ENCODE measurements around the gene ZDHHC16.

The ZDHHC16 gene

DNA sequence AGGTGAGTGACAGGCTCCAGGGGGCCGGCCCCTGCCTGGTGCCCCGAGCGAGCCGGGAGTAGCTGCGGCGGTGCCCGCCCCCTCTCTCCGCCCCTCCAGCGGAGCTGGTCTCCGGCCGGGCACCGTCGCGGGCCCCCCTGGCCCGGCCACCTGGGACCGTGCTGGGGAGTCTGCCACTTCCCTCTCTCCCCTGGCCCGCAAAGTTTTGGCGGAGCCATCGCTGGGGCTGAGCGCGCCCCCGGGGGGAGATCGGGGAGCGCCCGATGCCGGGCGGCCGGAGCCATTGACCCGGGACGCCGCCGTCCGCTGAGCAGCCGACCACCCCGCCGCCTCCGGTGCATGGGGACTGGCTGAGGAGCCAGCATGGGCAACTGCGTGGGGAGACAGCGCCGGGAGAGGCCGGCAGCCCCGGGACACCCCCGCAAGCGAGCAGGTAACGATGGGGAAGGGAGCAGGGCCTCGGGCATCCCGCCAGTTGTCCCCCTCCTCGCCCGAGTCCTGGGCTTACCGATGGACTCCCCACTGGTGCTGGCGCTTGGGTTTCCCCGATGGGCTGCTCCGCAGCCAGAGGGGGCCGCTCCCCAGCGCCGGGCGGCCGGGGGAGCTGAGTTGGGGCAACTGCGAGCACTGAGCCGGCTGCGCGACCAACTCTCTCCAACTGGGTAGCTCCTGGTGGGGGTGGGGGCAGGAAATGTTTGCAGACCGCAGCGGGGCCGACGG lies 53.0 kb downstream of the ZDHHC16 start, which contains the start of gene UBTD1 (continued):
- TF ChIP-seq, protein P1, sequence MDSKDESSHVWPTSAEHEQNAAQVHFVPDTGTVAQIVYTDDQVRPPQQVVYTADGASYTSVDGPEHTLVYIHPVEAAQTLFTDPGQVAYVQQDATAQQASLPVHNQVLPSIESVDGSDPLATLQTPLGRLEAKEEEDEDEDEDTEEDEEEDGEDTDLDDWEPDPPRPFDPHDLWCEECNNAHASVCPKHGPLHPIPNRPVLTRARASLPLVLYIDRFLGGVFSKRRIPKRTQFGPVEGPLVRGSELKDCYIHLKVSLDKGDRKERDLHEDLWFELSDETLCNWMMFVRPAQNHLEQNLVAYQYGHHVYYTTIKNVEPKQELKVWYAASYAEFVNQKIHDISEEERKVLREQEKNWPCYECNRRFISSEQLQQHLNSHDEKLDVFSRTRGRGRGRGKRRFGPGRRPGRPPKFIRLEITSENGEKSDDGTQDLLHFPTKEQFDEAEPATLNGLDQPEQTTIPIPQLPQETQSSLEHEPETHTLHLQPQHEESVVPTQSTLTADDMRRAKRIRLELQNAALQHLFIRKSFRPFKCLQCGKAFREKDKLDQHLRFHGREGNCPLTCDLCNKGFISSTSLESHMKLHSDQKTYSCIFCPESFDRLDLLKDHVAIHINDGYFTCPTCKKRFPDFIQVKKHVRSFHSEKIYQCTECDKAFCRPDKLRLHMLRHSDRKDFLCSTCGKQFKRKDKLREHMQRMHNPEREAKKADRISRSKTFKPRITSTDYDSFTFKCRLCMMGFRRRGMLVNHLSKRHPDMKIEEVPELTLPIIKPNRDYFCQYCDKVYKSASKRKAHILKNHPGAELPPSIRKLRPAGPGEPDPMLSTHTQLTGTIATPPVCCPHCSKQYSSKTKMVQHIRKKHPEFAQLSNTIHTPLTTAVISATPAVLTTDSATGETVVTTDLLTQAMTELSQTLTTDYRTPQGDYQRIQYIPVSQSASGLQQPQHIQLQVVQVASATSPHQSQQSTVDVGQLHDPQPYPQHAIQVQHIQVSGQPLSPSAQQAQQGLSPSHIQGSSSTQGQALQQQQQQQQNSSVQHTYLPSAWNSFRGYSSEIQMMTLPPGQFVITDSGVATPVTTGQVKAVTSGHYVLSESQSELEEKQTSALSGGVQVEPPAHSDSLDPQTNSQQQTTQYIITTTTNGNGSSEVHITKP (tag by site-specific recombination; IDR thresholded peaks at IDR 0.05) = peak; percentile 83
- no peak for TF ChIP-seq ZNF302 (tag by site-specific recombination; IDR thresholded peaks at IDR 0.05; ENCODE audit: low read depth)
- TF ChIP-seq WT1 (tag by site-specific recombination; IDR thresholded peaks at IDR 0.05) = no peak; the same call in 1 of the 2 replicates
- TF ChIP-seq ZBTB44 (tag by site-specific recombination; IDR thresholded peaks at IDR 0.05) = no peak
- no peak for TF ChIP-seq ZNF624 (tag by site-specific recombination; IDR thresholded peaks at IDR 0.05)
- no peak for TF ChIP-seq ZNF202 (tag by site-specific recombination; IDR thresholded peaks at IDR 0.05; ENCODE audit: borderline replicate concordance)
- no peak for TF ChIP-seq ZSCAN23 (tag by site-specific recombination; IDR thresholded peaks at IDR 0.05)
- TF ChIP-seq KLF1 (tag by site-specific recombination; IDR thresholded peaks at IDR 0.05) = no peak
- TF ChIP-seq, protein P2, sequence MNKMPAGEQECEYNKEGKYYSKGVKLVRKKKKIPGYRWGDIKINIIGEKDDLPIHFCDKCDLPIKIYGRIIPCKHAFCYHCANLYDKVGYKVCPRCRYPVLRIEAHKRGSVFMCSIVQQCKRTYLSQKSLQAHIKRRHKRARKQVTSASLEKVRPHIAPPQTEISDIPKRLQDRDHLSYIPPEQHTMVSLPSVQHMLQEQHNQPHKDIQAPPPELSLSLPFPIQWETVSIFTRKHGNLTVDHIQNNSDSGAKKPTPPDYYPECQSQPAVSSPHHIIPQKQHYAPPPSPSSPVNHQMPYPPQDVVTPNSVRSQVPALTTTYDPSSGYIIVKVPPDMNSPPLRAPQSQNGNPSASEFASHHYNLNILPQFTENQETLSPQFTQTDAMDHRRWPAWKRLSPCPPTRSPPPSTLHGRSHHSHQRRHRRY (tag by site-specific recombination; IDR thresholded peaks at IDR 0.05) = no peak
- TF ChIP-seq ZNF274 (IDR thresholded peaks at IDR 0.05; ENCODE audit: low read length) = no peak
- no peak for TF ChIP-seq ZNF274 (tag by site-specific recombination; IDR thresholded peaks at IDR 0.05; ENCODE audit: borderline replicate concordance)
- no peak for TF ChIP-seq GLI2 (tag by site-specific recombination; IDR thresholded peaks at IDR 0.05; ENCODE audit: borderline replicate concordance, low read depth)
- peak; percentile 55; the same call in 1 of the 2 replicates for TF ChIP-seq ZBTB20 (tag by site-specific recombination; IDR thresholded peaks at IDR 0.05)
- TF ChIP-seq ZNF223 (tag by site-specific recombination; IDR thresholded peaks at IDR 0.05) = no peak
- TF ChIP-seq ZNF785 (tag by site-specific recombination; IDR thresholded peaks at IDR 0.05) = no peak
- peak; percentile 13; the same call in 1 of the 2 replicates for TF ChIP-seq ZBTB7A (tag by site-specific recombination; IDR thresholded peaks at IDR 0.05; ENCODE audit: low read depth)
- TF ChIP-seq ZNF37A (tag by site-specific recombination; IDR thresholded peaks at IDR 0.05) = no peak
- TF ChIP-seq ZEB2 (tag by site-specific recombination; IDR thresholded peaks at IDR 0.05) = peak; percentile 36
- TF ChIP-seq, protein P3, sequence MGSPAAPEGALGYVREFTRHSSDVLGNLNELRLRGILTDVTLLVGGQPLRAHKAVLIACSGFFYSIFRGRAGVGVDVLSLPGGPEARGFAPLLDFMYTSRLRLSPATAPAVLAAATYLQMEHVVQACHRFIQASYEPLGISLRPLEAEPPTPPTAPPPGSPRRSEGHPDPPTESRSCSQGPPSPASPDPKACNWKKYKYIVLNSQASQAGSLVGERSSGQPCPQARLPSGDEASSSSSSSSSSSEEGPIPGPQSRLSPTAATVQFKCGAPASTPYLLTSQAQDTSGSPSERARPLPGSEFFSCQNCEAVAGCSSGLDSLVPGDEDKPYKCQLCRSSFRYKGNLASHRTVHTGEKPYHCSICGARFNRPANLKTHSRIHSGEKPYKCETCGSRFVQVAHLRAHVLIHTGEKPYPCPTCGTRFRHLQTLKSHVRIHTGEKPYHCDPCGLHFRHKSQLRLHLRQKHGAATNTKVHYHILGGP (tag by site-specific recombination; IDR thresholded peaks at IDR 0.05) = no peak
- no peak for TF ChIP-seq MYNN (tag by site-specific recombination; IDR thresholded peaks at IDR 0.05; ENCODE audit: borderline replicate concordance)
- TF ChIP-seq PRDM2 (tag by site-specific recombination; IDR thresholded peaks at IDR 0.05; ENCODE audit: borderline replicate concordance) = 0 out of 2 replicates have a peak, but pooled peaks have one; percentile 35
- no peak for TF ChIP-seq ZNF354C (tag by site-specific recombination; IDR thresholded peaks at IDR 0.05; ENCODE audit: borderline replicate concordance, low read depth)
- TF ChIP-seq, protein P4, sequence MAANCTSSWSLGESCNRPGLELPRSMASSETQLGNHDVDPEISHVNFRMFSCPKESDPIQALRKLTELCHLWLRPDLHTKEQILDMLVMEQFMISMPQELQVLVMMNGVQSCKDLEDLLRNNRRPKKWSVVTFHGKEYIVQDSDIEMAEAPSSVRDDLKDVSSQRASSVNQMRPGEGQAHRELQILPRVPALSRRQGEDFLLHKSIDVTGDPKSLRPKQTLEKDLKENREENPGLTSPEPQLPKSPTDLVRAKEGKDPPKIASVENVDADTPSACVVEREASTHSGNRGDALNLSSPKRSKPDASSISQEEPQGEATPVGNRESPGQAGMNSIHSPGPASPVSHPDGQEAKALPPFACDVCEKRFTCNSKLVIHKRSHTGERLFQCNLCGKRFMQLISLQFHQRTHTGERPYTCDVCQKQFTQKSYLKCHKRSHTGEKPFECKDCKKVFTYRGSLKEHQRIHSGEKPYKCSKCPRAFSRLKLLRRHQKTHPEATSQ (tag by site-specific recombination; IDR thresholded peaks at IDR 0.05) = 0 out of 2 replicates have a peak, but pooled peaks have one; percentile 29
- TF ChIP-seq SALL2 (tag by site-specific recombination; IDR thresholded peaks at IDR 0.05; ENCODE audit: borderline replicate concordance) = no peak
